GM19452 (cell line): ENCODE measurements around the gene SRD5A2.
"Not testable (repeated sequence)": the region's sequence is repeated elsewhere in the genome, so short reads cannot be mapped to it uniquely, and the experiment has no call there.

Experiments
- ATAC-seq: cut with Tn5 transposase; IDR thresholded peaks from one replicate; pipeline ENCODE4 v1.9.1; 2021; ENCODE audit not compliant: unreplicated experiment

Gene SRD5A2

GRCh38 chr2:31534636-31535035 lies 46.1 kb downstream of the SRD5A2 start:
- no peak for ATAC-seq

GRCh38 chr2:31533036-31533435 lies 47.7 kb downstream of the SRD5A2 start:
- no peak for ATAC-seq

GRCh38 chr2:31531101-31531500 lies 49.6 kb downstream of the SRD5A2 start:
- ATAC-seq, result no peak

- ATAC-seq, result no peak
These were observed 51.5 kb downstream of the SRD5A2 start for GRCh38 chr2:31529256-31529655.

- ATAC-seq, result no peak
These were observed 51.9 kb downstream of the SRD5A2 start for GRCh38 chr2:31528823-31529222.

GRCh38 chr2:31526946-31527732 lies 53.6 kb downstream of the SRD5A2 start:
- no peak for ATAC-seq

GRCh38 chr2:31525876-31526275 lies 54.9 kb downstream of the SRD5A2 start:
- ATAC-seq, result no peak

GRCh38 chr2:31524592-31524991 lies 56.1 kb downstream of the SRD5A2 start:
- no peak for ATAC-seq

- no peak for ATAC-seq
These were observed 56.8 kb downstream of the SRD5A2 start for GRCh38 chr2:31523871-31524492.

- no peak for ATAC-seq
These were observed 58.0 kb downstream of the SRD5A2 start for GRCh38 chr2:31522786-31523185.

GRCh38 chr2:31517442-31518203 lies 63.1 kb downstream of the SRD5A2 start:
- no peak for ATAC-seq

GRCh38 chr2:31515586-31515985 lies 65.2 kb downstream of the SRD5A2 start:
- ATAC-seq, result no peak

- ATAC-seq, result no peak
These were observed 67.2 kb downstream of the SRD5A2 start for GRCh38 chr2:31513553-31513952.

GRCh38 chr2:31511376-31511775 lies 69.4 kb downstream of the SRD5A2 start:
- ATAC-seq, result no peak

- no peak for ATAC-seq
These were observed 75.6 kb downstream of the SRD5A2 start for GRCh38 chr2:31505111-31505510.

- no peak for ATAC-seq
These were observed 76.4 kb downstream of the SRD5A2 start for GRCh38 chr2:31504311-31504710.

- not testable (repeated sequence) for ATAC-seq
These were observed 84.3 kb downstream of the SRD5A2 start for GRCh38 chr2:31496451-31496874.

GRCh38 chr2:31489339-31489738 lies 91.4 kb downstream of the SRD5A2 start:
- not testable (repeated sequence) for ATAC-seq

- no peak for ATAC-seq
These were observed 97.5 kb downstream of the SRD5A2 start for GRCh38 chr2:31483246-31483645.

GRCh38 chr2:31476511-31477180 lies 104.1 kb downstream of the SRD5A2 start:
- ATAC-seq, result no peak

GRCh38 chr2:31475692-31476091 lies 105.0 kb downstream of the SRD5A2 start:
- no peak for ATAC-seq
